ENCODE measurements around the gene JUND.

The JUND gene

GRCh38 chr19:18312092-18312534 lies 30.7 kb upstream of the JUND start:
- TF ChIP-seq CTCF (IDR thresholded peaks at IDR 0.05; ENCODE audit: insufficient read depth, low read depth, low read length, missing control alignments), result no peak
- H3K4me3 ChIP-seq (ENCODE audit: low read depth, low read length), result no peak overlapping the region
- DNase-seq (ENCODE audit: low read depth), result no peak

- H3K4me3 ChIP-seq (ENCODE audit: low read depth, low read length), result no peak overlapping the region
- no peak for DNase-seq (ENCODE audit: low read depth)
- TF ChIP-seq CTCF (IDR thresholded peaks at IDR 0.05; ENCODE audit: insufficient read depth, low read depth, low read length, missing control alignments), result no peak
Observed at GRCh38 chr19:18311502-18312091, 30.2 kb upstream of the JUND start.

- DNase-seq (ENCODE audit: low read depth), result no peak
- no peak for TF ChIP-seq CTCF (IDR thresholded peaks at IDR 0.05; ENCODE audit: insufficient read depth, low read depth, low read length, missing control alignments)
- H3K4me3 ChIP-seq (ENCODE audit: low read depth, low read length), result no peak overlapping the region
Observed at GRCh38 chr19:18310966-18311365, 29.5 kb upstream of the JUND start.

GRCh38 chr19:18310118-18310909 lies 28.9 kb upstream of the JUND start:
- no peak overlapping the region for H3K4me3 ChIP-seq (ENCODE audit: low read depth, low read length)
- DNase-seq (ENCODE audit: low read depth), result no peak
- TF ChIP-seq CTCF (IDR thresholded peaks at IDR 0.05; ENCODE audit: insufficient read depth, low read depth, low read length, missing control alignments), result no peak

- H3K4me3 ChIP-seq (ENCODE audit: low read depth, low read length), result no peak overlapping the region
- DNase-seq (ENCODE audit: low read depth), result no peak
- no peak for TF ChIP-seq CTCF (IDR thresholded peaks at IDR 0.05; ENCODE audit: insufficient read depth, low read depth, low read length, missing control alignments)
Observed at GRCh38 chr19:18309525-18310064, 28.2 kb upstream of the JUND start.

- no peak for DNase-seq (ENCODE audit: low read depth)
- no peak for TF ChIP-seq CTCF (IDR thresholded peaks at IDR 0.05; ENCODE audit: insufficient read depth, low read depth, low read length, missing control alignments)
Observed at GRCh38 chr19:18308948-18309325, 27.5 kb upstream of the JUND start.

More at GRCh38 chr19:18308948-18309325, 27.5 kb upstream of the JUND start:
- no peak overlapping the region for H3K4me3 ChIP-seq (ENCODE audit: low read depth, low read length)

Data from GM12865 (cell line).